Ascending aorta (tissue), 2 donors: ENCODE results near the gene RASSF10. TPM values are rescaled to one million over a fixed set of nuclear protein-coding genes. Genes with fewer than 3 reads are reported as not detected.

Experiments used
- DNase-seq, 2 donors: peaks; one replicate each; pipeline ENCODE4 v3.0.0-alpha.2; 2019; ENCODE audit warnings: low spot score in 2 of 2
- H3K27ac ChIP-seq, 2 donors: fragments of 200-600 bp; sonication (generic); one replicate each; pipeline ENCODE4 v1.5.1; 2016 to 2017; ENCODE audit warnings: mild to moderate bottlenecking in 1 of 2
- H3K27me3 ChIP-seq: fragments of 200-600 bp; sonication (generic); one replicate; pipeline ENCODE4 v1.5.1; 2017
- H3K36me3 ChIP-seq, 2 donors: fragments of 200-600 bp; sonication (generic); one replicate each; pipeline ENCODE4 v1.5.1; 2016
- H3K4me1 ChIP-seq, 2 donors: fragments of 200-600 bp; sonication (generic); one replicate each; pipeline ENCODE4 v1.5.1; 2016 to 2017; ENCODE audit warnings: mild to moderate bottlenecking in 1 of 2
- H3K4me3 ChIP-seq, 2 donors: fragments of 200-600 bp; sonication (generic); one replicate each; pipeline ENCODE4 v1.5.1; 2016 to 2017; ENCODE audit warnings: mild to moderate bottlenecking in 1 of 2
- H3K9me3 ChIP-seq, 2 donors: fragments of 200-600 bp; sonication (generic); one replicate each; pipeline ENCODE4 v1.5.1; 2016
- CTCF ChIP-seq, 3 experiments: fragments of 200-600 bp in 2 of 3; fragments of 450-650 bp in 1 of 3; sonication (generic) in 2 of 3; IDR thresholded peaks; one replicate each; pipeline ENCODE4 v1.5.1; 2016 to 2019; ENCODE audit warnings: antibody characterized with exemption in 3 of 3, mild to moderate bottlenecking in 1 of 3, moderate library complexity in 1 of 3
- intact Hi-C: fragments of 100-400 bp; cut with DNase I; formaldehyde crosslinking; loops from one replicate; pipeline ENCODE4 v1.15.1; 2023
- total RNA-seq: library from RNA; depleted of rRNA; stranded (reverse); fragments of >200 nt; gene quantifications from one replicate; pipeline ENCODE4 v1.1.0, GENCODE V29; 2016

The RASSF10 gene
- total RNA-seq, 1 donor from 2014 or later = not detected

- H3K27me3 ChIP-seq = no peaks in the 10 kb centered on the region
- TF ChIP-seq CTCF (IDR thresholded peaks at IDR 0.05) = no peak
- DNase-seq = no peak
- intact Hi-C loops = loop anchor here (5.0 kb wide), 1 partner anchor 378 kb away; no protein-coding TSS in a partner anchor
- H3K9me3 ChIP-seq = no peaks in the 10 kb centered on the region
- H3K27ac ChIP-seq = no peak overlapping the region
- H3K4me1 ChIP-seq = no peaks in the 10 kb centered on the region
- no peaks in the 10 kb centered on the region for H3K36me3 ChIP-seq
- no peak overlapping the region for H3K4me3 ChIP-seq
Measured at GRCh38 chr11:12964650-12965049, 44.5 kb upstream of the RASSF10 start.

GRCh38 chr11:12966002-12966401 lies 43.1 kb upstream of the RASSF10 start:
- Histone ChIP-seq H3K4me1 (no peaks in the 10 kb centered on the region), H3K36me3 (no peaks in the 10 kb centered on the region), H3K9me3 (no peaks in the 10 kb centered on the region), H3K4me3 (no peak overlapping the region), H3K27ac (no peak overlapping the region), H3K27me3 (no peaks in the 10 kb centered on the region)
- intact Hi-C loops = no loop called here
- no peak for TF ChIP-seq CTCF (IDR thresholded peaks at IDR 0.05)
- no peak for DNase-seq

- DNase-seq = no peak
- Histone ChIP-seq H3K27me3 (no peaks in the 10 kb centered on the region), H3K4me3 (no peak overlapping the region), H3K36me3 (no peaks in the 10 kb centered on the region), H3K4me1 (no peaks in the 10 kb centered on the region), H3K9me3 (no peaks in the 10 kb centered on the region), H3K27ac (no peak overlapping the region)
- TF ChIP-seq CTCF (IDR thresholded peaks at IDR 0.05) = no peak
- intact Hi-C loops = no loop called here
Measured at GRCh38 chr11:12968101-12968500, 41.0 kb upstream of the RASSF10 start.

GRCh38 chr11:12968826-12969225 lies 40.3 kb upstream of the RASSF10 start:
- Histone ChIP-seq H3K27ac (no peak overlapping the region), H3K9me3 (no peaks in the 10 kb centered on the region), H3K36me3 (no peaks in the 10 kb centered on the region), H3K27me3 (no peaks in the 10 kb centered on the region), H3K4me1 (no peaks in the 10 kb centered on the region), H3K4me3 (no peak overlapping the region)
- TF ChIP-seq CTCF (IDR thresholded peaks at IDR 0.05) = no peak
- intact Hi-C loops = no loop called here
- DNase-seq = no peak

GRCh38 chr11:12971955-12972354 lies 37.2 kb upstream of the RASSF10 start:
- Histone ChIP-seq H3K4me1 (no peaks in the 10 kb centered on the region), H3K9me3 (no peaks in the 10 kb centered on the region), H3K36me3 (no peaks in the 10 kb centered on the region), H3K27ac (no peak overlapping the region), H3K27me3 (no peaks in the 10 kb centered on the region), H3K4me3 (no peak overlapping the region)
- intact Hi-C loops = no loop called here
- DNase-seq = no peak
- no peak for TF ChIP-seq CTCF (IDR thresholded peaks at IDR 0.05)

GRCh38 chr11:12973528-12974181 lies 35.5 kb upstream of the RASSF10 start:
- Histone ChIP-seq H3K9me3 (no peaks in the 10 kb centered on the region), H3K27ac (no peak overlapping the region), H3K27me3 (no peaks in the 10 kb centered on the region), H3K36me3 (no peaks in the 10 kb centered on the region), H3K4me3 (no peak overlapping the region), H3K4me1 (no peaks in the 10 kb centered on the region)
- DNase-seq = no peak
- no peak for TF ChIP-seq CTCF (IDR thresholded peaks at IDR 0.05)
- intact Hi-C loops = no loop called here
